ENCODE results near the gene OBP2A.

The OBP2A gene

DNA sequence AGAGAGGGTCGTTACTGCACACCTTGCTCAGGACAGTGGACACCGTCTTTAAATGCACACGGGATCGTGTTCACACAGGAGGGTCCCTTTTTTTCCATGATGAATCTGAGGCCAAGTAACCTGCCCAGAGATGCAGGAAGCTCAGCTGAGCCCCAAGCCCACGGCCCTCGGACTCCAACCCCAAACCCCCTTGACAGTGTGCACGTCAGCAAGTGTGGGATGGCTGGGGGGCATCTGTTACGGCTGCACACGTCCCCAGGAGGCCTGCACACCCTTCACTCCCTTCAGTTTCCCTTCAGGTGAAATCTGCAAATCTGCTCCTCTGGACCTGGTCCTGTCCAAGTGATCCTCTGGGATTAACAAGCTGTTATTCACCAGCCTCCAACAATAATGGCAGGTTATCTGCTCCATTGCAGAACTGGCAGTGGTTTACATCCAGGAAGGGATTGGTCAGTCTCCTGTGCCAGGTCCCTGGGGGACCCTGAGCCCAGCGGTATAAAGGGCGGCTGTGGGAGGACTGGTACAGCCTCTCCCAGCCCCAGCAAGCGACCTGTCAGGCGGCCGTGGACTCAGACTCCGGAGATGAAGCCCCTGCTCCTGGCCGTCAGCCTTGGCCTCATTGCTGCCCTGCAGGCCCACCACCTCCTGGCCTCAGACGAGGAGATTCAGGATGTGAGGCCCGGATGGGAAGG is 24.9 kb upstream of the OBP2A start, which contains the start of gene LCN1:
Gene LCN1 (plus strand): TSS at position 525 of the 692 bp plus-strand sequence. CDS start 58 bp downstream, at position 583.
- ChIA-PET POLR2A (no interaction called here), CTCF (no interaction called here)
- no peak for DNase-seq (ENCODE audit: extremely low spot score)
- no peak for TF ChIP-seq FOXK2 (IDR thresholded peaks at IDR 0.05)
- TF ChIP-seq, protein P1, sequence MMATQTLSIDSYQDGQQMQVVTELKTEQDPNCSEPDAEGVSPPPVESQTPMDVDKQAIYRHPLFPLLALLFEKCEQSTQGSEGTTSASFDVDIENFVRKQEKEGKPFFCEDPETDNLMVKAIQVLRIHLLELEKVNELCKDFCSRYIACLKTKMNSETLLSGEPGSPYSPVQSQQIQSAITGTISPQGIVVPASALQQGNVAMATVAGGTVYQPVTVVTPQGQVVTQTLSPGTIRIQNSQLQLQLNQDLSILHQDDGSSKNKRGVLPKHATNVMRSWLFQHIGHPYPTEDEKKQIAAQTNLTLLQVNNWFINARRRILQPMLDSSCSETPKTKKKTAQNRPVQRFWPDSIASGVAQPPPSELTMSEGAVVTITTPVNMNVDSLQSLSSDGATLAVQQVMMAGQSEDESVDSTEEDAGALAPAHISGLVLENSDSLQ (IDR thresholded peaks at IDR 0.05) = no peak

DNA sequence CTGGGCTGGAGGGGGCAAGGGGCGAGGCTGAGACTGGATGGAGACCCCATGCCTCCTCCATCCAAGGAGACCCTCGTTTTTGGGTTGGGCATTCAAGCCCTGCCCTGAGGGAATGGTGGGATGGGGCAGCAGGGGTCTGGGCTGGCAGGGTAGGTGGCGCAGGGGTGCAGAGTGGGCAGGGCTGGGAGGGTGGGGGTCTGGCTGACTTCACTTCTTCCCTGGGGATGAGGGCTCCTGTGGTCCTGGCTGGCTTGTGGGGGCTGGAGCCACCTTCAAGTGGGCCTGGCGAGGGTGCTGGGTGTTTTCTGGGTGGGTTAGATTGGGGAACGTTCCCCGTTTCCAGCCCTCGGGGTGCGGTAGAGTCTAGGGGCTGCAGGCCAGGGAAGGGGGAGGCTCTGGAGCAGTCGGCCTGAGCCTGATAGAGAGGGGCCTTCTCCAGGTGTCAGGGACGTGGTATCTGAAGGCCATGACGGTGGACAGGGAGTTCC is 24.3 kb upstream of the OBP2A start:
- no peak for DNase-seq (ENCODE audit: extremely low spot score)
- no peak for TF ChIP-seq SUZ12 (IDR thresholded peaks at IDR 0.05)
- TF ChIP-seq LEF1 (IDR thresholded peaks at IDR 0.05; ENCODE audit: borderline replicate concordance) = no peak
- TF ChIP-seq TARDBP (IDR thresholded peaks at IDR 0.05) = no peak
- TF ChIP-seq SP1 (IDR thresholded peaks at IDR 0.05) = no peak
- no peak for TF ChIP-seq ELF4 (IDR thresholded peaks at IDR 0.05)
- no peak for TF ChIP-seq HDGF (IDR thresholded peaks at IDR 0.05; ENCODE audit: borderline replicate concordance)
- TF ChIP-seq FOXM1 (IDR thresholded peaks at IDR 0.05; ENCODE audit: borderline replicate concordance) = no peak
- no peak for TF ChIP-seq FOXK2 (IDR thresholded peaks at IDR 0.05)
- TF ChIP-seq ARNT (IDR thresholded peaks at IDR 0.05) = no peak
- TF ChIP-seq FOXA1 (IDR thresholded peaks at IDR 0.05) = no peak
- no peak for TF ChIP-seq ZNF384 (IDR thresholded peaks at IDR 0.05)
- TF ChIP-seq CTBP1 (IDR thresholded peaks at IDR 0.05; ENCODE audit: borderline replicate concordance) = no peak
- no peak for TF ChIP-seq NFRKB (IDR thresholded peaks at IDR 0.05)
- TF ChIP-seq, protein P1 (IDR thresholded peaks at IDR 0.05) = no peak
- ChIA-PET CTCF (no interaction called here), POLR2A (no interaction called here)

DNA sequence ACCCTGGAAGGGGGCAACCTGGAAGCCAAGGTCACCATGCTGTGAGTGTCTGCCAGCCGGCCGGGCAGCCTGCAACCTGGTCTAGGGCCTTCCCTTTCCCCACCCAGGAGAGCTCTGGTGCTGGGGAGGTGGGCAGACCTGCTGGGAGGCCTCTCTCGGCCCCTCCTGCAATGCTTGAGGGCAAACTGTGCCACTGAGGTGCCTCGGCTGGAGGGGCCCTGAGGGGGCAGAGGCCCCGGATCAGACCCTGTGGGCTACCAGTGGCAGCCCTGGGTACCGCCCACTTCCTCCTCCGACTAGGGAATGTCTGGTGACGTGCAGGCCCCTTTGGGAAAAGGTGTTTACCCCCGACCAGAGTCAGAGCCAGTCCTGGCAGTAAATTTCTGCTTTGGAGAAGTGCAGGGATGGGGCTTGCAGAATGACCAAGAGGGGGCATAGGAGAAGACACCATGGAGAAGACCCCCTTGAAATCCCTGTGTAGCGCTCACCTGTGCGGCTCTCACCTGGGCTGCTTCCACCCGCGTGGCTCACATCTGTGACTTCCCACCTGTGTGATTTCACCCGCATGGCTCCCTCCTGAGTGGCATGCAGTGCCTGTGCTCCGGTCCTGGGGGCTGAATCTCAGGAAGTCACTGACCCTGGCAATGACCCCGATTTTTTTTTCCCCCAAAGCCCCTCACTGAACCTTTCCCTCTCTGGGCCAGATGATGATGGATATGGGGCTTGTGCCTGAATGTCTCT is 23.6 kb upstream of the OBP2A start:
- CTCF ChIA-PET = no interaction called here
- no peak for DNase-seq (ENCODE audit: extremely low spot score)
- TF ChIP-seq ELF4 (IDR thresholded peaks at IDR 0.05) (no peak), FOXA1 (IDR thresholded peaks at IDR 0.05) (no peak), BHLHE40 (IDR thresholded peaks at IDR 0.05; ENCODE audit: borderline replicate concordance) (no peak), SP1 (IDR thresholded peaks at IDR 0.05) (no peak), LEF1 (IDR thresholded peaks at IDR 0.05; ENCODE audit: borderline replicate concordance) (no peak), FOXM1 (IDR thresholded peaks at IDR 0.05; ENCODE audit: borderline replicate concordance) (no peak), ZNF384 (IDR thresholded peaks at IDR 0.05) (no peak), L3MBTL2 (conservative IDR thresholded peaks at IDR 0.05) (no peak), NFRKB (IDR thresholded peaks at IDR 0.05) (no peak), TARDBP (IDR thresholded peaks at IDR 0.05) (no peak)
- POLR2A ChIA-PET = no interaction called here

DNA sequence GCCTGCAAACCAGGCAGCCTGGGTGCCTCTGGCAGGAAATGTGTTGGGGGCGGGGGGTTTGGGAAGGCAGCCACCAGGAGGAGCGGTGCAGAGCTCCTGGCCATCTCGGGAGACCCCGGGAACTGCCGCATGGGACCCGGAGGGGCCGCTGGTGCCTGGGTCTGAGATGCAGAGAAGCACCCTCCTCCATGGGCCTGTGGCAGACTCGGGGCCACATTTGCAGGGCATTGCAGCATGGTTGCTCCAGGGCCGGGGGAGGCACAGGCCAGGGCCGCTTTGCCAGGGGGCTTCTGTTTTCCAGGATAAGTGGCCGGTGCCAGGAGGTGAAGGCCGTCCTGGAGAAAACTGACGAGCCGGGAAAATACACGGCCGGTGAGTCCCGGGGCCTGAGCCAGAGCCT is 23.0 kb upstream of the OBP2A start:
- no peak for DNase-seq (ENCODE audit: extremely low spot score)
- TF ChIP-seq CTBP1 (IDR thresholded peaks at IDR 0.05; ENCODE audit: borderline replicate concordance) (no peak), ZNF384 (IDR thresholded peaks at IDR 0.05) (no peak), SUZ12 (IDR thresholded peaks at IDR 0.05) (no peak), ARNT (IDR thresholded peaks at IDR 0.05) (no peak), FOXM1 (IDR thresholded peaks at IDR 0.05; ENCODE audit: borderline replicate concordance) (no peak), TARDBP (IDR thresholded peaks at IDR 0.05) (no peak), NFRKB (IDR thresholded peaks at IDR 0.05) (no peak), FOXK2 (IDR thresholded peaks at IDR 0.05) (no peak), SP1 (IDR thresholded peaks at IDR 0.05) (no peak)
- TF ChIP-seq, protein P1 (IDR thresholded peaks at IDR 0.05) = no peak
- POLR2A ChIA-PET = no interaction called here
- CTCF ChIA-PET = no interaction called here

DNA sequence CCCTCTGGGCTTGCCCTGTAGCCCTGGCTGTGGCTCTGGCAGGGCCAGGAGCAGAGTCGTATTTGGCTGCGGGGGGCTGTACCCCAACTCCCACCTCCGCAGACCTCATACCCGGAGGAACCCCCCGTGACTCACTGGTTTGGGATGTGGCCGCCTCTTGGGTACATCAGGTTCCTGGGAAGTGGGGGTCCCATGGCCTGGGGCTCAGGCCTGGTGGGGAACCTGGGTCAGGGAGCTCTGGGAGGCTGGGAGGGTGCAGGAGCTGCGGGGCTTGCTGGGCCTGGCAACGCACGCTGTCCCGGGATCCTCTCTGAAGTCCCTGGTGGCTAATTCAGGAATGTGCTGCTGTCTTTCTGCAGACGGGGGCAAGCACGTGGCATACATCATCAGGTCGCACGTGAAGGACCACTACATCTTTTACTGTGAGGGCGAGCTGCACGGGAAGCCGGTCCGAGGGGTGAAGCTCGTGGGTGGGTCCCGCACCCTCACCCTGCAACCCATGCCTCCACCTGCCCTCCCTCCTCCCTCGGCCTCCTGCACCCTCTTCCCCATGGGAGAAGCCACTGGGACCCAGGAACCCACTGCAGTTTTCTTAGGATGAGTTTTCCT is 22.3 kb upstream of the OBP2A start:
- no peak for TF ChIP-seq HDGF (IDR thresholded peaks at IDR 0.05; ENCODE audit: borderline replicate concordance)
- TF ChIP-seq FOXM1 (IDR thresholded peaks at IDR 0.05; ENCODE audit: borderline replicate concordance) = no peak
- TF ChIP-seq, protein P1 (IDR thresholded peaks at IDR 0.05) = no peak
- TF ChIP-seq ZNF384 (IDR thresholded peaks at IDR 0.05) = no peak
- no peak for TF ChIP-seq ELF4 (IDR thresholded peaks at IDR 0.05)
- TF ChIP-seq NFRKB (IDR thresholded peaks at IDR 0.05) = no peak
- TF ChIP-seq TARDBP (IDR thresholded peaks at IDR 0.05) = no peak
- no peak for TF ChIP-seq SUZ12 (IDR thresholded peaks at IDR 0.05)
- TF ChIP-seq ARNT (IDR thresholded peaks at IDR 0.05) = no peak
- TF ChIP-seq FOXA1 (IDR thresholded peaks at IDR 0.05) = no peak
- no peak for TF ChIP-seq CTBP1 (IDR thresholded peaks at IDR 0.05; ENCODE audit: borderline replicate concordance)
- TF ChIP-seq BHLHE40 (IDR thresholded peaks at IDR 0.05; ENCODE audit: borderline replicate concordance) = no peak
- no peak for TF ChIP-seq L3MBTL2 (conservative IDR thresholded peaks at IDR 0.05)
- TF ChIP-seq FOXK2 (IDR thresholded peaks at IDR 0.05) = no peak
- TF ChIP-seq LEF1 (IDR thresholded peaks at IDR 0.05; ENCODE audit: borderline replicate concordance) = no peak
- TF ChIP-seq SP1 (IDR thresholded peaks at IDR 0.05) = no peak
- DNase-seq (ENCODE audit: extremely low spot score) = no peak
- ChIA-PET POLR2A (no interaction called here), CTCF (no interaction called here)

Measured in HEK293T (cell line).